Left colon (tissue), 2 donors: ENCODE data around the gene CYP3A5. TPM values are rescaled to one million over a fixed set of nuclear protein-coding genes. Genes with fewer than 3 reads are reported as not detected.
A peak's percentile ranks its signal among the peaks of the same experiment; 100 is the strongest.

Source experiments
- ATAC-seq: fragments of 200-7000 bp; cut with Tn5 transposase; one replicate; pipeline ENCODE4 v1.9.1; 2020; ENCODE audit warnings: mild to moderate bottlenecking, moderate library complexity
- DNase-seq, 2 donors: peaks; one replicate each; pipeline ENCODE4 v3.0.0-alpha.2; 2020
- intact Hi-C, 2 donors: fragments of 100-400 bp; cut with DNase I in 1 of 2; cut with micrococcal nuclease in 1 of 2; formaldehyde crosslinking; loops; one replicate each; pipeline versions ENCODE4 v1.11.2 to v1.14.0; 2022; cut with DNase I, micrococcal nuclease
- total RNA-seq, 2 donors: library from RNA; stranded (reverse); fragmentation: NEBNext Ultra II Directional; extraction: Animal tissue kit (Norgen Biotek cat#: 25700); gene quantifications; one replicate each; pipeline ENCODE4 v1.2.1, GENCODE V29; 2021
- donor health status: DM: no; HTN: no; CAD: no.
- donor health status: DM: yes; HTN: yes; CAD: no.

The CYP3A5 gene
- total RNA-seq, 2 donors from 2014 or later = 112 to 144 TPM

- ATAC-seq (no peak), DNase-seq (no peak)
- intact Hi-C loops = no loop called here
Observed at GRCh38 chr7:99622596-99622995, 57.2 kb downstream of the CYP3A5 start.

GRCh38 chr7:99621271-99621670 lies 58.5 kb downstream of the CYP3A5 start:
- ATAC-seq = no peak
- intact Hi-C loops = no loop called here
- DNase-seq = no peak

- ATAC-seq (no peak), DNase-seq (no peak)
- intact Hi-C loops = no loop called here
Observed at GRCh38 chr7:99619571-99620130, 60.1 kb downstream of the CYP3A5 start.

- intact Hi-C loops = no loop called here
- DNase-seq (no peak), ATAC-seq (no peak)
Observed at GRCh38 chr7:99618726-99619125, 61.1 kb downstream of the CYP3A5 start.

GRCh38 chr7:99617192-99617781 lies 62.5 kb downstream of the CYP3A5 start:
- ATAC-seq = no peak
- intact Hi-C loops = no loop called here
- DNase-seq = no peak

- DNase-seq = peak; percentile 91
- peak; percentile 96 for ATAC-seq
- intact Hi-C loops = no loop called here
Observed at GRCh38 chr7:99616359-99617191, 63.2 kb downstream of the CYP3A5 start, which contains the start of gene ZSCAN25. ZSCAN25 (plus strand) TSS chr7:99616946; CDS start chr7:99619607, 2,661 bp downstream.

- no peak for ATAC-seq
- no peak for DNase-seq
- intact Hi-C loops = no loop called here
Observed at GRCh38 chr7:99615989-99616358, 63.8 kb downstream of the CYP3A5 start.

- ATAC-seq (no peak), DNase-seq (no peak)
- intact Hi-C loops = no loop called here
Observed at GRCh38 chr7:99614495-99614894, 65.3 kb downstream of the CYP3A5 start.

- ATAC-seq = no peak
- intact Hi-C loops = no loop called here
- no peak for DNase-seq
Observed at GRCh38 chr7:99607548-99607947, 72.2 kb downstream of the CYP3A5 start.

GRCh38 chr7:99606531-99606930 lies 73.3 kb downstream of the CYP3A5 start:
- intact Hi-C loops = no loop called here
- no peak for ATAC-seq
- no peak for DNase-seq

GRCh38 chr7:99605527-99605926 lies 74.3 kb downstream of the CYP3A5 start:
- intact Hi-C loops = no loop called here
- ATAC-seq (no peak), DNase-seq (no peak)

GRCh38 chr7:99601656-99602310 lies 78.0 kb downstream of the CYP3A5 start:
- intact Hi-C loops = no loop called here
- no peak for DNase-seq
- no peak for ATAC-seq

- DNase-seq (no peak), ATAC-seq (no peak)
- intact Hi-C loops = no loop called here
Observed at GRCh38 chr7:99599836-99600235, 80.0 kb downstream of the CYP3A5 start.

Other genes with a start within 250 kb of the CYP3A5 start
- 1 to 10 TPM; 5.2 to 6.0 TPM for gene PTCD1, start 241.2 kb downstream of the CYP3A5 start, total RNA-seq
- gene CPSF4, start 241.1 kb downstream of the CYP3A5 start, total RNA-seq = 10 to 100 TPM; 18.6 to 26.0 TPM
- gene ATP5MF, start 213.8 kb downstream of the CYP3A5 start, total RNA-seq = 100 to 1,000 TPM; 297 to 369 TPM
- 10 to 100 TPM; 15.4 to 25.5 TPM for gene ZNF789, start 207.1 kb downstream of the CYP3A5 start, total RNA-seq
- 10 to 100 TPM; 32.0 to 37.2 TPM for gene ZNF394, start 179.7 kb downstream of the CYP3A5 start, total RNA-seq
- gene ZKSCAN5, start 175.3 kb downstream of the CYP3A5 start, total RNA-seq = 1 to 10 TPM; 5.2 to 5.9 TPM
- 1 to 10 TPM; 3.7 to 4.0 TPM for gene FAM200A, start 127.9 kb downstream of the CYP3A5 start, total RNA-seq
- 10 to 100 TPM; 69.9 to 71.7 TPM for gene ZNF655, start 121.4 kb downstream of the CYP3A5 start, total RNA-seq
- gene TMEM225B, start 81.7 kb downstream of the CYP3A5 start, total RNA-seq = under 1 TPM in 1 of 2 donors, not detected in 1; 0.45 TPM
- gene ZSCAN25, start 63.0 kb downstream of the CYP3A5 start, total RNA-seq = 10 to 100 TPM; 10.8 to 16.0 TPM
- under 1 TPM; 0.34 to 0.39 TPM for gene CYP3A7, start 55.2 kb upstream of the CYP3A5 start, total RNA-seq
- gene CYP3A4, start 104.2 kb upstream of the CYP3A5 start, total RNA-seq = 10 to 100 TPM in 1 of 2 donors, 1 to 10 TPM in 1; 4.9 to 12.9 TPM
- not detected for gene CYP3A43, start 148.0 kb upstream of the CYP3A5 start, total RNA-seq
- gene OR2AE1, start 197.0 kb upstream of the CYP3A5 start, total RNA-seq = not detected
- gene TRIM4, start 239.5 kb upstream of the CYP3A5 start, total RNA-seq = 10 to 100 TPM; 21.5 to 23.8 TPM
- gene GJC3, start 249.6 kb upstream of the CYP3A5 start, total RNA-seq = not detected